HepG2 (cell line): ENCODE measurements around the gene BMERB1. TPM values are rescaled to one million over a fixed set of nuclear protein-coding genes. Genes with fewer than 3 reads are reported as not detected.

Experiments used
- ATAC-seq: fragments of 200-7000 bp; cut with Tn5 transposase; 3 replicates; pipeline ENCODE4 v1.9.1; 2020; ENCODE audit warnings: mild to moderate bottlenecking, moderate library complexity
- BruUV-seq: library from RNA; stranded (reverse); fragments of 400-500 nt; replicated peaks from 2 replicates; lab custom pipeline; 2021; lab: Mats Ljungman, UMichigan
- CTCF ChIA-PET: fragments of 300-600 bp; formaldehyde crosslinking; extraction: SDS; loops from one replicate; lab custom pipeline; 2021; ENCODE audit warnings: low total read pairs, inconsistent platforms, low intra/inter-chr PET ratio; lab: Yijun Ruan, JAX
- POLR2A ChIA-PET: fragments of 350-600 bp; sonication (Branson Sonifier 250); formaldehyde crosslinking; loops from one replicate; lab custom pipeline; 2020; ENCODE audit warnings: antibody characterized with exemption, inconsistent platforms; lab: Yijun Ruan, JAX
- DNase-seq: peaks from one replicate; pipeline ENCODE4 v3.0.0-alpha.2; 2015; ENCODE audit warnings: low spot score
- FAIRE-seq: peaks from 3 replicates; lab custom pipeline; 2011; peaks lifted over from hg19 to GRCh38; lab: Jason Lieb, UNC
- H2AFZ ChIP-seq: one replicate; pipeline ENCODE4 v1.6.1; 2011; ENCODE audit warnings: low read length, inconsistent platforms
- H3K27ac ChIP-seq: fragments of 300-600 bp; 3 replicates; pipeline ENCODE4 v1.8.0; 2011; ENCODE audit warnings: mixed run types, mild to moderate bottlenecking, mixed read lengths, low read length, inconsistent platforms; ENCODE audit not compliant: insufficient read depth; ENCODE audit errors: extremely low read length
- H3K27me3 ChIP-seq, 2 experiments: fragments of 200-600 bp in 1 of 2; 2 replicates in 1 of 2; 3 replicates in 1 of 2; pipeline versions ENCODE4 v1.6.0 to v1.8.0; 2011; ENCODE audit warnings: low read length in 2 of 2, mild to moderate bottlenecking in 2 of 2, moderate library complexity in 2 of 2, inconsistent platforms in 1 of 2; ENCODE audit not compliant: insufficient read depth in 2 of 2, control insufficient read depth in 1 of 2
- H3K36me3 ChIP-seq, 2 experiments: fragments of 200-600 bp in 1 of 2; replicated peaks in 1 of 2; 2 replicates in 1 of 2; 3 replicates in 1 of 2; pipeline versions ENCODE4 v1.5.1 to v1.8.0; 2011; ENCODE audit warnings: low read length in 2 of 2, inconsistent platforms in 1 of 2; ENCODE audit not compliant: insufficient read depth in 2 of 2, control insufficient read depth in 1 of 2
- H3K4me1 ChIP-seq: 2 replicates; pipeline ENCODE4 v1.5.1; 2012; ENCODE audit warnings: low read length, inconsistent platforms; ENCODE audit not compliant: insufficient read depth
- H3K4me2 ChIP-seq: 2 replicates; pipeline ENCODE4 v1.6.0; 2011; ENCODE audit warnings: low read depth, low read length, inconsistent platforms
- H3K4me3 ChIP-seq, 3 experiments: fragments of 200-600 bp in 1 of 3; sonication (generic), shearing (Covaris generic) in 1 of 3; replicated peaks in 1 of 3; 2 replicates each; pipeline ENCODE4 v1.5.1; 2011 to 2016; ENCODE audit warnings: low read length in 3 of 3, inconsistent platforms in 2 of 3, low read depth in 2 of 3, mild to moderate bottlenecking in 2 of 3, control low read depth in 1 of 3, mixed read lengths in 1 of 3; ENCODE audit not compliant: insufficient read depth in 1 of 3
- H3K79me2 ChIP-seq: one replicate; pipeline ENCODE4 v1.6.1; 2011; ENCODE audit warnings: low read length, inconsistent platforms; ENCODE audit not compliant: insufficient read depth
- H3K9ac ChIP-seq: 2 replicates; pipeline ENCODE4 v1.6.0; 2011; ENCODE audit warnings: mild to moderate bottlenecking, low read depth, low read length, inconsistent platforms; ENCODE audit not compliant: insufficient read depth
- H3K9me3 ChIP-seq: 2 replicates; pipeline ENCODE4 v1.5.1; 2012; ENCODE audit warnings: mild to moderate bottlenecking, low read length
- H4K20me1 ChIP-seq: 2 replicates; pipeline ENCODE4 v1.6.0; 2011; ENCODE audit warnings: inconsistent platforms, mild to moderate bottlenecking, low read length, moderate library complexity; ENCODE audit not compliant: insufficient read depth
- KDM1A ChIP-seq: IDR thresholded peaks from 2 replicates; pipeline ENCODE4 v1.6.1; 2016; ENCODE audit warnings: missing compliant biosample characterization
- MLXIP ChIP-seq: sonication (generic); formaldehyde crosslinking; IDR thresholded peaks from 2 replicates; pipeline ENCODE4 v1.9.0; 2021; ENCODE audit warnings: missing genetic modification reagents, borderline replicate concordance
- NCOA1 ChIP-seq: sonication (generic); formaldehyde crosslinking; IDR thresholded peaks from 2 replicates; pipeline ENCODE4 v1.9.0; 2021; ENCODE audit warnings: missing genetic modification reagents
- PBX2 ChIP-seq: IDR thresholded peaks from 2 replicates; pipeline ENCODE4 v1.6.1; 2016; ENCODE audit warnings: control low read depth
- PPARG ChIP-seq: conservative IDR thresholded peaks from 2 replicates; pipeline ENCODE4 v1.6.1; 2016; ENCODE audit warnings: missing biosample characterization, missing genetic modification reagents
- SP140L ChIP-seq: sonication (generic); formaldehyde crosslinking; IDR thresholded peaks from 2 replicates; pipeline ENCODE4 v1.4.0; 2020; ENCODE audit warnings: missing genetic modification reagents, borderline replicate concordance
- SP4 ChIP-seq: sonication (generic); formaldehyde crosslinking; IDR thresholded peaks from 2 replicates; pipeline ENCODE4 v1.8.1; 2023; ENCODE audit warnings: mild to moderate bottlenecking, missing genetic modification reagents
- TOE1 ChIP-seq: sonication (generic); formaldehyde crosslinking; IDR thresholded peaks from 2 replicates; pipeline ENCODE4 v1.4.0; 2020; ENCODE audit warnings: mild to moderate bottlenecking, missing genetic modification reagents
- ZFP36 ChIP-seq: fragments of 150-350 bp; IDR thresholded peaks from 2 replicates; pipeline ENCODE4 v1.6.1; 2018; ENCODE audit warnings: borderline replicate concordance, low read length, low read depth; ENCODE audit not compliant: partially characterized antibody
- ZNF256 ChIP-seq: sonication (generic); formaldehyde crosslinking; conservative IDR thresholded peaks from 2 replicates; pipeline ENCODE4 v1.4.0; 2020; ENCODE audit warnings: missing genetic modification reagents
- ZNF629 ChIP-seq: sonication (generic); formaldehyde crosslinking; conservative IDR thresholded peaks from 2 replicates; pipeline ENCODE4 v1.5.0; 2020; ENCODE audit warnings: missing genetic modification reagents
- ZNF766 ChIP-seq: sonication (generic); formaldehyde crosslinking; IDR thresholded peaks from 2 replicates; pipeline ENCODE4 v1.5.0; 2020; ENCODE audit warnings: missing genetic modification reagents, borderline replicate concordance
- ZNF777 ChIP-seq: sonication (generic); formaldehyde crosslinking; IDR thresholded peaks from 2 replicates; pipeline ENCODE4 v1.4.0; 2020; ENCODE audit warnings: missing genetic modification reagents
- ZNF790 ChIP-seq: sonication (generic); formaldehyde crosslinking; IDR thresholded peaks from 2 replicates; pipeline ENCODE4 v1.8.0; 2022; ENCODE audit warnings: missing genetic modification reagents, mild to moderate bottlenecking, borderline replicate concordance
- ZSCAN21 ChIP-seq: sonication (generic); formaldehyde crosslinking; IDR thresholded peaks from 2 replicates; pipeline ENCODE4 v1.8.0; 2022; ENCODE audit warnings: mild to moderate bottlenecking, missing genetic modification reagents, moderate library complexity, borderline replicate concordance
- WGBS: methylation state at CpG from one replicate; pipeline ENCODE4 v1.1.6; 2017; ENCODE audit warnings: low lambda C conversion rate; 5-methylcytosine and 5-hydroxymethylcytosine counted together
- in situ Hi-C: cut with HindIII; loops from 2 replicates; pipeline ENCODE4 v1.10.0; 2017; ENCODE audit warnings: low pct_unique_long_range_greater_than_20kb; ENCODE audit not compliant: extremely low pct_ligation_motif_present
- intact Hi-C: fragments of 100-400 bp; cut with micrococcal nuclease; formaldehyde crosslinking; loops from one replicate; pipeline ENCODE4 v1.10.0; 2022; ENCODE audit not compliant: unreplicated experiment
- polyA plus RNA-seq, 8 experiments: library from polyadenylated mRNA; depleted of rRNA in 3 of 8; stranded (reverse) in 7 of 8; unstranded in 1 of 8; fragments of >200 nt; fragmentation: Illumina TruSeq in 4 of 8; extraction: Trizol in 4 of 8; gene quantifications; 2 replicates each; pipeline versions ENCODE4 v1.2.1 to v1.2.3, GENCODE V29; 2011 to 2016; ENCODE audit warnings: low read depth in 4 of 8, missing spikeins in 1 of 8, mixed read lengths in 1 of 8; ENCODE audit not compliant: insufficient read depth in 1 of 8
- total RNA-seq, 5 experiments: library from RNA; depleted of rRNA; stranded (reverse); fragments of >200 nt; fragmentation: Illumina TruSeq; extraction: Trizol; gene quantifications; 2 replicates each; pipeline ENCODE4 v1.2.3, GENCODE V29; 2016; ENCODE audit warnings: low read depth in 1 of 5
- TF ChIP-seq, protein P1 (sequence below): sonication (generic); formaldehyde crosslinking; IDR thresholded peaks from 2 replicates; pipeline ENCODE4 v1.5.0; 2020; ENCODE audit warnings: mild to moderate bottlenecking, missing genetic modification reagents, moderate library complexity
- TF ChIP-seq, protein P2 (sequence below): sonication (generic); formaldehyde crosslinking; IDR thresholded peaks from 2 replicates; pipeline ENCODE4 v1.4.0; 2020; ENCODE audit warnings: missing genetic modification reagents, low read depth, mild to moderate bottlenecking, borderline replicate concordance

BMERB1 gene
- total and polyA plus RNA-seq, 2 of the 13 experiments (the other 11 are each of a cell fraction or from before 2014, with no cell fraction given), result 1.4 TPM

GRCh38 chr16:15435216-15435864 is 952 bp downstream of the BMERB1 start (continued):
- TF ChIP-seq, protein P1, sequence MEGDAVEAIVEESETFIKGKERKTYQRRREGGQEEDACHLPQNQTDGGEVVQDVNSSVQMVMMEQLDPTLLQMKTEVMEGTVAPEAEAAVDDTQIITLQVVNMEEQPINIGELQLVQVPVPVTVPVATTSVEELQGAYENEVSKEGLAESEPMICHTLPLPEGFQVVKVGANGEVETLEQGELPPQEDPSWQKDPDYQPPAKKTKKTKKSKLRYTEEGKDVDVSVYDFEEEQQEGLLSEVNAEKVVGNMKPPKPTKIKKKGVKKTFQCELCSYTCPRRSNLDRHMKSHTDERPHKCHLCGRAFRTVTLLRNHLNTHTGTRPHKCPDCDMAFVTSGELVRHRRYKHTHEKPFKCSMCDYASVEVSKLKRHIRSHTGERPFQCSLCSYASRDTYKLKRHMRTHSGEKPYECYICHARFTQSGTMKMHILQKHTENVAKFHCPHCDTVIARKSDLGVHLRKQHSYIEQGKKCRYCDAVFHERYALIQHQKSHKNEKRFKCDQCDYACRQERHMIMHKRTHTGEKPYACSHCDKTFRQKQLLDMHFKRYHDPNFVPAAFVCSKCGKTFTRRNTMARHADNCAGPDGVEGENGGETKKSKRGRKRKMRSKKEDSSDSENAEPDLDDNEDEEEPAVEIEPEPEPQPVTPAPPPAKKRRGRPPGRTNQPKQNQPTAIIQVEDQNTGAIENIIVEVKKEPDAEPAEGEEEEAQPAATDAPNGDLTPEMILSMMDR (CRISPR knock-in tag), result peak; percentile 39; the same call in 1 of the 2 replicates
- TF ChIP-seq TOE1, result no peak

DNA sequence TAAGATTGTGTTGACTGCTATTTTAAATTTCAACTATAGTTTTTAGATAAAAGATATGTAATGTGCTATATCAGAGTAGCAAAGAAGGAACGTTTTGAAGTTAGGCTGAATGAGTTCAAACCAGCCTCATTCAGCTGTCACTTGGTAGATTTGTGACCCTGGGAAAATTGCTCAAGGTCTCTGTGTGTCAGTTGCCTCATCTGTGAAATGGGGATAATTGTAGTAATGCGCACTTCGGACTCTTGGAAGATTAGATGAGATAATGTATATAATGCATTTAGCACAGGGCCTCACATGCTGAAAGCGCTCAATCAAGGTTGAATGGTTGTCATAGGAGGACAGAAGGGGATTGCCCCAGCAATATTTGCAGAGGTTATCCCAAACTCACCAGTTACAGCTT is 4.7 kb downstream of the BMERB1 start:
- peaks cover 2 to 24% of the 10 kb centered on the region in 2 experiments; a peak in 4 of 5 replicates for H3K27me3 ChIP-seq
- H3K79me2 ChIP-seq, result no peaks in the 10 kb centered on the region
- no peak for DNase-seq
- TF ChIP-seq SP4 (CRISPR knock-in tag) (no peak), ZNF629 (CRISPR knock-in tag) (peak; percentile 96), ZNF256 (CRISPR knock-in tag) (no peak), NCOA1 (no peak), PBX2 (CRISPR knock-in tag) (no peak), MLXIP (no peak), ZSCAN21 (CRISPR knock-in tag) (no peak), ZFP36 (no peak), PPARG (no peak), SP140L (CRISPR knock-in tag) (no peak), ZNF790 (no peak), KDM1A (peak; percentile 81; the same call in 1 of the 2 replicates), ZNF777 (CRISPR knock-in tag) (no peak), ZNF766 (CRISPR knock-in tag) (no peak)
- TF ChIP-seq, protein P2, sequence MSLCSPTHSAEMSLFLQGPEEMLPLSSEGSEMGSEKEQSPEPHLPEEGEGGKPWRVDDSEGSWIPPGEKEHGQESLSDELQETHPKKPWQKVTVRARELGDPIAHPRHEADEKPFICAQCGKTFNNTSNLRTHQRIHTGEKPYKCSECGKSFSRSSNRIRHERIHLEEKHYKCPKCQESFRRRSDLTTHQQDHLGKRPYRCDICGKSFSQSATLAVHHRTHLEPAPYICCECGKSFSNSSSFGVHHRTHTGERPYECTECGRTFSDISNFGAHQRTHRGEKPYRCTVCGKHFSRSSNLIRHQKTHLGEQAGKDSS (CRISPR knock-in tag), result no peak

More for the DNA sequence above, 4.7 kb downstream of the BMERB1 start:
- no peak overlapping the region for H3K4me2 ChIP-seq
- 70% methylated on average over 4 of the region's 4 CpGs for WGBS
- intact Hi-C loops, result no loop called here
- no peaks in the 10 kb centered on the region for H3K9me3 ChIP-seq
- H2AFZ ChIP-seq, result no peak overlapping the region
- no peaks in the 10 kb centered on the region for H3K36me3 ChIP-seq
- in situ Hi-C loops, result no loop called here
- ChIA-PET POLR2A (no interaction called here), CTCF (no interaction called here)
- no peaks in the 10 kb centered on the region for H4K20me1 ChIP-seq
- H3K4me3 ChIP-seq, result no peak overlapping the region
- H3K4me1 ChIP-seq, result peaks cover 57% of the 10 kb centered on the region
- no peak overlapping the region for H3K9ac ChIP-seq
- ATAC-seq (no peak), FAIRE-seq (no peak)
- H3K27ac ChIP-seq, result no peak overlapping the region
- no TSS peak for BruUV-seq
